Neuronal stem cell (in vitro differentiated cells): ENCODE results near the gene USP30.

ENCODE experiments used
- DNase-seq: peaks from one replicate; pipeline ENCODE4 v3.0.0-alpha.2; 2013; ENCODE audit warnings: low spot score
- H2AFZ ChIP-seq: one replicate; pipeline ENCODE4 v1.6.1; 2013; ENCODE audit warnings: mild to moderate bottlenecking, low read length, inconsistent platforms
- H2AK5ac ChIP-seq: 2 replicates; pipeline ENCODE4 v1.6.1; 2013; ENCODE audit warnings: low read depth, mild to moderate bottlenecking, inconsistent platforms, low read length, moderate library complexity, mixed read lengths
- H2BK120ac ChIP-seq: 2 replicates; pipeline ENCODE4 v1.6.1; 2013; ENCODE audit warnings: low read depth, mild to moderate bottlenecking, inconsistent platforms, low read length, moderate library complexity, mixed read lengths
- H2BK12ac ChIP-seq: one replicate; pipeline ENCODE4 v1.6.1; 2013; ENCODE audit warnings: low read length, inconsistent platforms
- H2BK15ac ChIP-seq: 2 replicates; pipeline ENCODE4 v1.6.1; 2013; ENCODE audit warnings: mild to moderate bottlenecking, low read length, inconsistent platforms, mixed read lengths
- H2BK5ac ChIP-seq: one replicate; pipeline ENCODE4 v1.6.1; 2013; ENCODE audit warnings: inconsistent platforms, mild to moderate bottlenecking, low read length, moderate library complexity
- H3K14ac ChIP-seq: one replicate; pipeline ENCODE4 v1.6.1; 2013; ENCODE audit warnings: low read length, inconsistent platforms
- H3K18ac ChIP-seq: 2 replicates; pipeline ENCODE4 v1.6.1; 2013; ENCODE audit warnings: low read length, inconsistent platforms
- H3K23ac ChIP-seq: 2 replicates; pipeline ENCODE4 v1.6.1; 2013; ENCODE audit warnings: low read depth, mild to moderate bottlenecking, mixed read lengths, low read length, inconsistent platforms; ENCODE audit not compliant: poor library complexity
- H3K27ac ChIP-seq: replicated peaks from 3 replicates; pipeline ENCODE4 v1.5.1; 2013; ENCODE audit warnings: low read length, inconsistent platforms
- H3K27me3 ChIP-seq, 3 experiments: 2 replicates each; pipeline ENCODE4 v1.6.1; 2013; ENCODE audit warnings: low read length in 3 of 3, mild to moderate bottlenecking in 2 of 3, inconsistent platforms in 1 of 3, low read depth in 1 of 3, mixed read lengths in 1 of 3, moderate library complexity in 1 of 3; ENCODE audit not compliant: control insufficient read depth in 3 of 3, insufficient read depth in 3 of 3
- H3K36me3 ChIP-seq, 2 donors: replicated peaks in 1 of 2; 2 replicates each; pipeline ENCODE4 v1.6.1; 2013; ENCODE audit warnings: low read length in 2 of 2; ENCODE audit not compliant: control insufficient read depth in 2 of 2, insufficient read depth in 2 of 2
- H3K4ac ChIP-seq: 2 replicates; pipeline ENCODE4 v1.6.1; 2013; ENCODE audit warnings: inconsistent platforms, mild to moderate bottlenecking, low read length, moderate library complexity
- H3K4me1 ChIP-seq, 2 donors: 1 replicate in 1 of 2; 2 replicates in 1 of 2; pipeline ENCODE4 v1.6.1; 2013; ENCODE audit warnings: low read length in 2 of 2, low read depth in 1 of 2; ENCODE audit not compliant: control insufficient read depth in 2 of 2, insufficient read depth in 1 of 2
- H3K4me2 ChIP-seq: one replicate; pipeline ENCODE4 v1.6.1; 2013; ENCODE audit warnings: mild to moderate bottlenecking, low read length, inconsistent platforms; ENCODE audit not compliant: insufficient read depth, poor library complexity, severe bottlenecking
- H3K4me3 ChIP-seq, 2 donors: 2 replicates each; pipeline ENCODE4 v1.5.1; 2013; ENCODE audit warnings: low read length in 2 of 2, mild to moderate bottlenecking in 2 of 2, inconsistent platforms in 1 of 2, moderate library complexity in 1 of 2
- H3K79me1 ChIP-seq: one replicate; pipeline ENCODE4 v1.6.1; 2013; ENCODE audit warnings: low read depth, mild to moderate bottlenecking, inconsistent platforms, low read length, moderate library complexity
- H3K9ac ChIP-seq: one replicate; pipeline ENCODE4 v1.6.1; 2013; ENCODE audit warnings: mild to moderate bottlenecking, low read depth, low read length, inconsistent platforms; ENCODE audit not compliant: poor library complexity
- H3K9me3 ChIP-seq, 2 donors: replicated peaks in 1 of 2; 2 replicates each; pipeline versions ENCODE3 to v1.6.1; 2013; ENCODE audit warnings: low read length in 2 of 2, mild to moderate bottlenecking in 2 of 2, inconsistent platforms in 1 of 2, low read depth in 1 of 2, mixed read lengths in 1 of 2, moderate library complexity in 1 of 2; ENCODE audit not compliant: control insufficient read depth in 2 of 2, insufficient read depth in 1 of 2
- H4K8ac ChIP-seq: one replicate; pipeline ENCODE4 v1.6.1; 2013; ENCODE audit warnings: low read depth, mild to moderate bottlenecking, inconsistent platforms, low read length, moderate library complexity
- H4K91ac ChIP-seq: one replicate; pipeline ENCODE4 v1.6.1; 2013; ENCODE audit warnings: low read length, low read depth, mild to moderate bottlenecking, inconsistent platforms; ENCODE audit not compliant: poor library complexity
- WGBS, 2 donors: extraction: QIAGEN DNeasy Blood & Tissue Kit; methylation state at CpG; one replicate each; pipeline ENCODE4 v1.1.7; 2013; ENCODE audit warnings: missing lambda C conversion rate in 2 of 2, mixed read lengths in 1 of 2; ENCODE audit not compliant: insufficient read length in 2 of 2, insufficient replicate concordance in 1 of 2; ENCODE audit errors: extremely low coverage in 2 of 2; 5-methylcytosine and 5-hydroxymethylcytosine counted together

Gene USP30

DNA sequence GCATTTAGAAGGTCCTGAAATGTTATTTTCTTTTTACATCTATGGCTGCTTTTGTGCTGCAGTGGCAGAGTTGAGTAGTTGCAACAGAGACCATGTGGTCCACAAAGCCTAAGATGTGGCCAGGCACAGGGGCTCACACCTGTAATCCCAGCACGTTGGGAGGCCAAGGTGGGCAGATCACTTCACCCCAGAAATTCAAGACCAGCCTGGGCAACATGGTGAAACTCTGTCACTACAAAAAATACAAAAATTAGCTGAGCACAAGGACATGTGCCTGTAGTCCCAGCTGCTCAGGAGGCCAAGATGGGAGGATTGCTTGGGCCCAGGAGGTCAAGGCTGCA lies 13.4 kb downstream of the USP30 start:
- peaks cover 0 to 6% of the 10 kb centered on the region in 2 donors for H3K9me3 ChIP-seq
- no CpG with 5 or more reads among the region's 1 CpG for WGBS, 2 donors
- no peak overlapping the region for H2BK12ac ChIP-seq
- no peak overlapping the region for H3K14ac ChIP-seq
- no peak overlapping the region for H4K91ac ChIP-seq
- no peak overlapping the region for H2BK120ac ChIP-seq
- no peak overlapping the region for H4K8ac ChIP-seq
- H3K9ac ChIP-seq = no peak overlapping the region
- H3K4ac ChIP-seq = no peak overlapping the region
- no peak overlapping the region for H3K18ac ChIP-seq
- no peak overlapping the region for H3K4me2 ChIP-seq
- no peak overlapping the region for H3K4me3 ChIP-seq
- H2AK5ac ChIP-seq = no peak overlapping the region
- no peak overlapping the region for H2BK15ac ChIP-seq
- no peak overlapping the region for H3K23ac ChIP-seq
- H3K27me3 ChIP-seq = no peaks in the 10 kb centered on the region
- no peaks in the 10 kb centered on the region for H3K79me1 ChIP-seq
- H3K27ac ChIP-seq = no peak overlapping the region
- H3K4me1 ChIP-seq = peaks cover 0 to 8% of the 10 kb centered on the region in 2 donors
- H2AFZ ChIP-seq = no peak overlapping the region
- H3K36me3 ChIP-seq = peaks cover 7 to 49% of the 10 kb centered on the region in 2 donors
- no peak for DNase-seq
- H2BK5ac ChIP-seq = no peak overlapping the region

- Histone ChIP-seq H3K18ac (no peak overlapping the region), H3K27me3 (no peaks in the 10 kb centered on the region), H3K4me3 (no peak overlapping the region), H3K4me2 (no peak overlapping the region), H3K4ac (no peak overlapping the region), H4K8ac (no peak overlapping the region), H2BK15ac (no peak overlapping the region), H2BK12ac (no peak overlapping the region), H2BK120ac (no peak overlapping the region), H2AFZ (no peak overlapping the region), H3K27ac (no peak overlapping the region), H3K9me3 (peaks cover 0 to under 1% of the 10 kb centered on the region in 2 donors), H3K4me1 (peaks cover 0 to 8% of the 10 kb centered on the region in 2 donors), H2AK5ac (peak overlapping the region; percentile 15), H3K14ac (no peak overlapping the region), H4K91ac (no peak overlapping the region), H3K79me1 (no peaks in the 10 kb centered on the region), H3K36me3 (peaks cover 9 to 72% of the 10 kb centered on the region in 2 donors), H3K9ac (no peak overlapping the region), H2BK5ac (no peak overlapping the region), H3K23ac (no peak overlapping the region)
- DNase-seq = peak; percentile 26
- WGBS, 2 donors = no CpG with 5 or more reads among the region's 17 CpGs
Measured at GRCh38 chr12:109069307-109070271, 17.2 kb downstream of the USP30 start.

- no peak overlapping the region for H4K8ac ChIP-seq
- no peak overlapping the region for H2AFZ ChIP-seq
- no peak overlapping the region for H2AK5ac ChIP-seq
- H3K9me3 ChIP-seq = peaks cover 0 to 5% of the 10 kb centered on the region in 2 donors
- no peak overlapping the region for H3K14ac ChIP-seq
- H2BK15ac ChIP-seq = no peak overlapping the region
- no peak overlapping the region for H2BK120ac ChIP-seq
- no peak overlapping the region for H3K23ac ChIP-seq
- H2BK5ac ChIP-seq = no peak overlapping the region
- H3K4me3 ChIP-seq = no peak overlapping the region
- H3K27ac ChIP-seq = no peak overlapping the region
- no peak overlapping the region for H3K18ac ChIP-seq
- H3K36me3 ChIP-seq = peaks cover 7 to 59% of the 10 kb centered on the region in 2 donors
- H3K79me1 ChIP-seq = no peaks in the 10 kb centered on the region
- no peak for DNase-seq
- H3K9ac ChIP-seq = no peak overlapping the region
- H2BK12ac ChIP-seq = no peak overlapping the region
- H3K4me1 ChIP-seq = peaks cover 0 to 4% of the 10 kb centered on the region in 2 donors
- H4K91ac ChIP-seq = no peak overlapping the region
- H3K27me3 ChIP-seq = no peaks in the 10 kb centered on the region
- no peak overlapping the region for H3K4me2 ChIP-seq
- no peak overlapping the region for H3K4ac ChIP-seq
Measured at GRCh38 chr12:109074866-109075265, 22.5 kb downstream of the USP30 start.

DNA sequence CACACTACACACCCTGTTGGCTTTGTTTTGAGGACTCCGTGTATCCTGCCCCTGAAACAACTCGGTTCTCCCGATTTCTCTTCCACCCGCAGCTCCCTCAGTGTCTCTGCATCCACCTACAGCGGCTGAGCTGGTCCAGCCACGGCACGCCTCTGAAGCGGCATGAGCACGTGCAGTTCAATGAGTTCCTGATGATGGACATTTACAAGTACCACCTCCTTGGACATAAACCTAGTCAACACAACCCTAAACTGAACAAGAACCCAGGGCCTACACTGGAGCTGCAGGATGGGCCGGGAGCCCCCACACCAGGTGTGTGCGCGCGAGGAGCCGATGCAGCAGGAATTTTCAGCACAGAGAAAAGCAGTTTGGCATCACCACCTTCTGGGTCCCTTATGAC lies 30.4 kb downstream of the USP30 start:
- H3K27me3 ChIP-seq = no peaks in the 10 kb centered on the region
- DNase-seq = no peak
- no CpG with 5 or more reads among the region's 14 CpGs for WGBS, 2 donors
- no peak overlapping the region for H3K9ac ChIP-seq
- no peak overlapping the region for H3K18ac ChIP-seq
- no peak overlapping the region for H2BK12ac ChIP-seq
- no peaks in the 10 kb centered on the region for H3K79me1 ChIP-seq
- H2AFZ ChIP-seq = no peak overlapping the region
- peaks cover 27 to 82% of the 10 kb centered on the region in 2 donors for H3K36me3 ChIP-seq
- no peak overlapping the region for H4K91ac ChIP-seq
- H2BK5ac ChIP-seq = no peak overlapping the region
- H4K8ac ChIP-seq = no peak overlapping the region
- H2BK120ac ChIP-seq = no peak overlapping the region
- no peak overlapping the region for H2AK5ac ChIP-seq
- no peak overlapping the region for H3K23ac ChIP-seq
- no peak overlapping the region for H3K4me2 ChIP-seq
- H3K9me3 ChIP-seq = peaks cover 0 to 1% of the 10 kb centered on the region in 2 donors
- no peaks in the 10 kb centered on the region for H3K4me1 ChIP-seq
- no peak overlapping the region for H3K4ac ChIP-seq
- no peak overlapping the region for H3K27ac ChIP-seq
- H2BK15ac ChIP-seq = no peak overlapping the region
- no peak overlapping the region for H3K14ac ChIP-seq
- no peak overlapping the region for H3K4me3 ChIP-seq
